D721Med (cell line): ENCODE measurements around the gene COL4A3.

Experiments
- DNase-seq: peaks from one replicate; pipeline ENCODE4 v3.0.0; 2011; ENCODE audit warnings: low spot score; ENCODE audit not compliant: insufficient read length
- FAIRE-seq: peaks from 2 replicates; lab custom pipeline; 2011; peaks lifted over from hg19 to GRCh38; lab: Jason Lieb, UNC
- CTCF ChIP-seq: IDR thresholded peaks from 2 replicates; pipeline ENCODE4 v1.5.1; 2012; ENCODE audit warnings: mild to moderate bottlenecking, control low read depth; ENCODE audit not compliant: insufficient read depth; ENCODE audit errors: missing control alignments

Gene COL4A3

GRCh38 chr2:227238238-227239237, 74.1 kb downstream of the COL4A3 start:
- peak; percentile 93 for FAIRE-seq
- DNase-seq = no peak

DNA sequence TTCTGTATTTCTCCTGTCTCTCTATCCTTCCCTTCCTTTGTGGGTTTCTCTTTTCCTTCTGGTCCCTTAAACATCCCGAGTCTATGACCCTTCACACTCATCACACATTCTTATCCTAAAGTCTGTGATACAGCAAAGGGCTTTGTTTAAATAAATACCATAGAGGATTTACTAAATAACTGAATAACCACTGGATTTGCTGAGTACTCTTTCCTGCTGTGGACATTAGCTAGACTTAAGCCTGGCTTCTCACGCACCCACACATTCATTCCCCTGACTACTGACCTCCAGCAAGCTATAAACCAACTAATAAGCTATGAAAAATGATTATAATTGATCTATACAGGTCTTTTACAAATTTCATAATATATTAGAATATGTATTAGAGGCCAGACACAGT, 76.6 kb downstream of the COL4A3 start:
- TF ChIP-seq CTCF = no peak
- DNase-seq (no peak), FAIRE-seq (no peak)

More at GRCh38 chr2:227238238-227239237, 74.1 kb downstream of the COL4A3 start:
- peak; percentile 93 for TF ChIP-seq CTCF

- DNase-seq (no peak), FAIRE-seq (no peak)
- TF ChIP-seq CTCF = no peak
Measured at GRCh38 chr2:227248876-227249275, 84.5 kb downstream of the COL4A3 start.

GRCh38 chr2:227252831-227253230, 88.4 kb downstream of the COL4A3 start:
- FAIRE-seq (peak; percentile 51), DNase-seq (peak; percentile 24)
- no peak for TF ChIP-seq CTCF

GRCh38 chr2:227256605-227257004, 92.2 kb downstream of the COL4A3 start:
- no peak for TF ChIP-seq CTCF
- no peak for DNase-seq
- FAIRE-seq = peak; percentile 76

- no peak for TF ChIP-seq CTCF
- no peak for FAIRE-seq
- no peak for DNase-seq
Measured at GRCh38 chr2:227257820-227258219, 93.4 kb downstream of the COL4A3 start.

DNA sequence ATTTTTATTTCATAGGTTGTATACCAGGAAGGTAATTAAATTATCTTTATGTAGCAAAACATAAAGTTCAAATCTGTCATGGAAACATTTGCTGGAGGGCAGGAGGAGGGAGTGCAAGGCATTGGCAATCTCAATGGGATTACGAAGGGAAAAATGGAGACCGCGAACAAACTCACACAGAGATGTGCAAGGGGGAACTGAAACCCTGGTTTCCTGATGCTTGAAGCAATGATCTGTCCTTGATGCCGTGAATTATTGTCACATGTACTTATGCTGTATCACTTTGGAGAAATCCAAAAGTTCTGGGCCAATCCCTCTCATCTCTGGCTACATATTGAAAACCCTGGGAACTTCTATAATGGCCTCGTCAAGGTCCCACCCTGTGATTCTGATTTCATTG, 95.6 kb downstream of the COL4A3 start:
- FAIRE-seq (no peak), DNase-seq (no peak)
- TF ChIP-seq CTCF = no peak
